ENCODE data around the gene DNAJB4. TPM values are rescaled to one million over a fixed set of nuclear protein-coding genes. Genes with fewer than 3 reads are reported as not detected.
"Not testable (repeated sequence)": the region's sequence is repeated elsewhere in the genome, so short reads cannot be mapped to it uniquely, and the experiment has no call there.

Gene DNAJB4
- total RNA-seq, 2 donors from 2014 or later, result 9.8 to 35.8 TPM

DNA sequence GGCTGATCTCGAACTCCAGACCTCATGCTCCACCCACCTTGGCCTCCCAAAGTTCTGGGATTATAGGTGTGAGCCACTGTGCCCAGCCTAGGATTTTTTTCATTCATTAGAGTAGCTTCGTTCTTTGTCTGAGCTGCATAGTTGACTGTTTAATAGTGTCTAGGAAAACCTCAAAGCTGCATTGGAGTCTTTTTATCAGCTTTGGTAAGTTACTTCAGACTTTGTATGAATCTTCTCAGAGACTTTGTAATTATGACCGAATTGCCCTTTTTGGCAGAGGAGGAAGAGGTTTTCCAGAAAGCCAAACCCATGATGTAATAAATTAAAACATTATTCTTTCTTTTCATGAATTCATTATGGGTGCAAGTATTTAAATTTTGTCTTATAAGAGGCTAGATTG is 5.1 kb downstream of the DNAJB4 start:
- DNase-seq (ENCODE audit: low spot score in 2 of 2) (no peak), ATAC-seq (no peak)
- Mint-ChIP-seq H3K36me3 (peaks cover 4 to 7% of the 10 kb centered on the region in 2 donors), H3K9me3 (no peaks in the 10 kb centered on the region), H3K27ac (no peak overlapping the region)

DNA sequence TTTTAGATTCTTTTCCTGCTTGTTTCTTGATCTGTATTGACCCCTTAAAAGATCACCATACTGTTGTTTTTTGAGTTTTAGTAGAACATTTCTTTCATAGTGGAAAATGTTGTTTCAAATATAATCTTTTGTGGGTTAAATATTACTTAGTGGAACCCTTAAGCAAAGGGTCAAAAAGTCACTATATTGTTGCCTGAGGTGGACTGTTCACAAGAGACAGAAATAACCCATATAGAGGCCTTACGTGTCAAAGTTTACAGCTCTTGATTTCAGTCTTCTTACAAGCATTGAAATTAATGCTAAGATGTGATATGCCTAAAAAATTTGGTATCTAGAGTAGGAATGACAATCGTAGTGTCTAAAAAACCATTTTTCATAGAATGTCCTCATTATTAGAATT is 6.3 kb downstream of the DNAJB4 start:
- H3K27ac Mint-ChIP-seq, result no peak overlapping the region
- DNase-seq (ENCODE audit: low spot score in 2 of 2) (no peak), ATAC-seq (no peak)
- peaks cover 0 to 7% of the 10 kb centered on the region in 2 donors for H3K36me3 Mint-ChIP-seq
- no peaks in the 10 kb centered on the region for H3K9me3 Mint-ChIP-seq

DNA sequence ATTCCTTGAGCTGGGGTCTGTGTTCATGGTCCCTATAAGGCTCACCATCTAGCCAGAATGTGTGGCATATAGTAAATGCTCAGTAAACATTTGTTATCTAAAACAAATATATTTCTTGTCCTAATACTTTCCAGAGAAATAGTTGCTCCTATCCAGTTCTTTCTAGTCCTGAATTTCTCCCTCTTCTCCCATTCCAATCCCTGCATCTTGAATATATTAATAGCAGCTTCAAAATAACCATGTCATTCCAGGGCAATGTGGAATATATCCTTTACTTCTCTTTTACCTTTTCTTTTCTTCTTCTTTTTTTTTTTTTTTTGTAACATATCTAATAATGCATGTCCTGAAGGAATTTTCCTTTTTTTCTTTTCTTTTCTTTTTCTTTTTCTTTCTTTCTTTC is 10.4 kb downstream of the DNAJB4 start:
- ATAC-seq, result no peak
- peaks cover 0 to 7% of the 10 kb centered on the region in 2 donors for H3K36me3 Mint-ChIP-seq
- H3K9me3 Mint-ChIP-seq, result no peaks in the 10 kb centered on the region
- no peak for DNase-seq (ENCODE audit: low spot score in 2 of 2)
- no peak overlapping the region for H3K27ac Mint-ChIP-seq

DNA sequence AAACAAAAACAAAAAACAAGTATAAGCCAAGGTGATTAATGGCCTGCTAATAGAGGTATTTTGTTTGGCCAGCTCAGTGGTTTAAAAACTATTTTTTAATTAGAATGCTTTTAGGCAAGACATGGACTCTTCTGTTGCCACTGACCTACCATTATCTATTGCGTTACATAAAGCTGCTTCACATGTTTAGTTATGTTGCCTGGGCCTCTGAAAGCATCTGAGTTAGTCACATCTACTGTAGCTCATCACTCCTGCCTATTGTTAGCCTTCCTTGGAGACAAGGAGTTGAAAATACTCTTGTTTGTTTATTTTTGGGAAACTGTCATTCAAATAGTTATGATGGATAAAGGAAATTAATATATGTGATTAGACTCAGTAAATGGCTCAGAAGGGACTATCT is 14.3 kb downstream of the DNAJB4 start:
- ATAC-seq, result no peak
- no peak overlapping the region for H3K27ac Mint-ChIP-seq
- DNase-seq (ENCODE audit: low spot score in 2 of 2), result no peak
- H3K9me3 Mint-ChIP-seq, result no peaks in the 10 kb centered on the region
- no peaks in the 10 kb centered on the region for H3K36me3 Mint-ChIP-seq

DNA sequence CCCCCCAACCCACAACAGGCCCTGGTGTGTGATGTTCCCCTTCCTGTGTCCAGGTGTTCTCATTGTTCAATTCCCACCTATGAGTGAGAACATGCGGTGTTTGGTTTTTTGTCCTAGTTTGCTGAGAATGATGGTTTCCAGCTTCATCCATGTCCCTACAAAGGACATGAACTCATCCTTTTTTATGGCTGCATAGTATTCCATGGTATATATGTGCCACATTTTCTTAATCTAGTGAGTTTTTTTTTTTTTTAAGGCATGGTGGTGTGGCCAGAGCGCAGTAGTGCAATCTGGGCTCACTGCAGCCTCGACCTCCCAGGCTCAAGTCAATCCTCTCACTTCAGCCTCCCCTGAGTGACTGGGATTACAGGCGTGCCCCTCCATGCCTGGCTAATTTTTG is 16.4 kb downstream of the DNAJB4 start:
- H3K36me3 Mint-ChIP-seq; DNase-seq (ENCODE audit: low spot score in 2 of 2); H3K27ac Mint-ChIP-seq; ATAC-seq; H3K9me3 Mint-ChIP-seq: not testable (repeated sequence)

DNA sequence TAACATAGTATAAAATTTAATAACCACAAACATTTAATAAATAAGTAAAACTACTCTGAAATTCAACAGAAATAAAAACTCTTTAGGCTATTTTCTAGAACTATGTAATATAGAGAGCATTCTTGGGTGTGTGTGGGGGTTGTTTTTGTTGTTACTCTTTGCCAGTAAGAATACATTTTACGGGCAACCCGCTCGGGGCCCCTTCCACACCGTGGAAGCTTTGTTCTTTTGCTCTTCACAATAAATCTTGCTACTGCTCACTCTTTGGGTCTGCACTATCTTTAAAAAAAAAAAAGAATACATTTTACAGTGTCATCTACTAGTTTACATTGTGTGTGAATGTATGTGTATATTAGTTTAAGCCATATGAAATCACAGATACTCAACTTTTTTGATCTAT is 25.1 kb downstream of the DNAJB4 start:
- H3K36me3 Mint-ChIP-seq, result no peaks in the 10 kb centered on the region
- DNase-seq (ENCODE audit: low spot score in 2 of 2), result no peak
- no peaks in the 10 kb centered on the region for H3K9me3 Mint-ChIP-seq
- ATAC-seq, result no peak
- H3K27ac Mint-ChIP-seq, result no peak overlapping the region

DNA sequence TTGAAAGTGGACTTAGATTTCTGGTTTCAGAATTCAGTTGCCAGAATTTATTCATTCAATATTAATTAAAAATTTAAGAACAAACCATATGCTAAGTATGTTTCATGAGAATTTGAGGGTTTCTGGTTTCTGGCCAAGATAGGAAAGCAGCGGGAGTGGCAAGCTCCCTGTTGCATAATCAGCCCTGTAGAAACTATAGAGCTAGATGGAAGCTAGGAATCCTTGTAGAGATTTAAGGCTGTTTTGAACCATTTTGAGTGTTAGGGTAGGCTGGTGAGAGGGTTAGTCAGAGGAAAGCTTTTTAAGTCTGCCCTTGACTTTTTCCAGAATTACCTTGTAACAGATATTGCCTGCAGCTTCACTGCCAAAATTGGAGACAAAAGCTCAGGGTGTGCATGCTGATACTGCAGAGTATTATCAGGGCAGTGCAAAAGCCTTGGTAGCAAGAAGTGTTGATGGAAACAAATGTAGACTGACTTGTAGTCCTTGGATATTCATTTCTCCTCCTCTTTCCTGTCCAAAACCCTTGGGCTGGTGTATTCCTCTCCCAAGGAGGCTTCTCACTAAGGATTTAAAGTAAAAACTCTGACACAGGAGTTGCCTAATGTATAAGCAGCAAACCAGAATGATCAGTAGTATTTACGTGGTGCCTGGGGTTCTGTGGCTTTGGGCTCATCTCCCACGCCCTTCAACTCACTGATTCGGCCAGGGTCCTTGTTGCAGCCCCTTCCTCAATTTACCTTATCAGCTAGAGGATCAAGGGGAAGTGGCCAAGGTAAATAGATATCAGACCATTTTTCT is 28.5 kb downstream of the DNAJB4 start:
- no peaks in the 10 kb centered on the region for H3K36me3 Mint-ChIP-seq
- DNase-seq (ENCODE audit: low spot score in 2 of 2), result no peak
- H3K9me3 Mint-ChIP-seq, result no peaks in the 10 kb centered on the region
- no peak for ATAC-seq
- H3K27ac Mint-ChIP-seq, result no peak overlapping the region

DNA sequence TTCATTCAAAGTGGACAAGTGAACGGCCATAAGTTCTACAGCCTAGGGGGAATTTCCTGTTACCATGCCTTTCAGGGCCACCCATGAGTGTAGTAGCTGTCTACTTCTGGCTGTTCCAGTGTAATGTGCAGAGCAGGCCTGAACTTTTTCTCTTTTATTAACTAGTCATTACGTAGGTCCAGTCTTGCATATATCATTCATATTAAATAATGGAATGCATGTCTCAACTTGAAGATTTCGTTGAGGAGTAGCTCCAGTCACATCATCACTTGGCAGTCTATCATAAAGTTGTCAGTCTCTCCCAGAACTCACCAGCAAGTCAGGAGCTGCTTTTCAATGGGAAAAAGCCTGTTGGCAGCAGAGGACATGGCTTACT is 29.0 kb downstream of the DNAJB4 start:
- no peak for ATAC-seq
- no peaks in the 10 kb centered on the region for H3K9me3 Mint-ChIP-seq
- H3K27ac Mint-ChIP-seq, result no peak overlapping the region
- no peaks in the 10 kb centered on the region for H3K36me3 Mint-ChIP-seq
- no peak for DNase-seq (ENCODE audit: low spot score in 2 of 2)

DNA sequence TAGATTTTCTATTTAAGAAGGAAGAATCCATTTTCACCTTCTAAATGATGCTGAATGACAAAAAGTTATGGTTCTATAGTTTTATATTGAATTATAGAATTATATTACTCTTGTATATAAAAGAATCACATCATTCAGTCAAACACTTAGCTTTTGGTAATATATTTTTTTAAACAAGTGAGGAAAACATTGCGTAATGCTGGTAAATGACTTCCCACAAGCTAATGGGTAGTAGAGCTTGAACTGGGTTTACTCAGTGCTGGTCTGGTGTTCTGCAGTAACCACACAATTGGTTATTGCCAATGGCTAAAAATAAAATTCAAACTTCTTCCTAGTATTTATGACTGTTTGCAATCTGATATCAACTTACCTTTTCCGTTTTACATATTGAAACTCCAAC is 30.4 kb downstream of the DNAJB4 start:
- DNase-seq (ENCODE audit: low spot score in 2 of 2) (no peak), ATAC-seq (no peak)
- H3K36me3 Mint-ChIP-seq, result no peaks in the 10 kb centered on the region
- H3K9me3 Mint-ChIP-seq, result no peaks in the 10 kb centered on the region
- no peak overlapping the region for H3K27ac Mint-ChIP-seq

DNA sequence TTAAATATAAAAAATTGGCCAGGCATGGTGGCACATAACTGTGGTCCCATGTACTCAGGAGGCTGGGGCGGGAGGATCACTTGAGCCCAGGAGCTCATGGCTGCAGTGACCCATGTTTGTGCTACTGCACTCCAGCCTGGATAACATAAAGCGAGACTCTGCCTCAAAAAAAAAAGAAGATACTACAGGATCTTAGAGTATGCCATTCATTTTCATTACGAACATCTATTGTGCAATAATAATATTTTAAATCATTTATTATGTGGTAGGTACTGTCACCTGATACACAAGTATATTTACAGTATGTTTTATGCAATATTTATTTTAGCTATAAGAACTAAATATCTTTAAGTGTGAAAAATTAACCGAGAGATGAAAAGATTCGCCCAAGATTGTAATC is 31.7 kb downstream of the DNAJB4 start:
- H3K9me3 Mint-ChIP-seq, result no peaks in the 10 kb centered on the region
- H3K27ac Mint-ChIP-seq, result no peak overlapping the region
- no peak for ATAC-seq
- DNase-seq (ENCODE audit: low spot score in 2 of 2), result no peak
- peaks cover 0 to 4% of the 10 kb centered on the region in 2 donors for H3K36me3 Mint-ChIP-seq

DNA sequence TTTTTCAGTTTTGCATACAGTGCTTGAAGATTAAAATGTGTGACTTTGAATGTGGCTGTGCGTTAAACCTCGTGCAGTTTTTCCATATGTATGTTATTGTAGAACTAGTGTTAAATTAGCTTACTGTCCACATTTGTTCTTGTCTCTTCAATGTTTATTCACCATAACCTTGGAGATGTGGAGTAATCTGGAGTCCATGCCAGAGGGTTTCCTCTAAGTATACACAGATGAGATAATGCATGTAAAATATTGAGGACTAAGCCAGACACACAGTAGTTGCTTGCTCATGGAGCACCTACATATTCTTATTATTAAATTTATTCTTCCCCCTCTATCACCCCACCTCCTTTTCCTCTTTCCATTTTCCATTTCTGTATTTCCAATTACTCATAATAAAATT is 33.3 kb downstream of the DNAJB4 start:
- H3K27ac Mint-ChIP-seq, result no peak overlapping the region
- peaks cover 0 to 4% of the 10 kb centered on the region in 2 donors for H3K36me3 Mint-ChIP-seq
- DNase-seq (ENCODE audit: low spot score in 2 of 2) (no peak), ATAC-seq (no peak)
- H3K9me3 Mint-ChIP-seq, result no peaks in the 10 kb centered on the region

DNA sequence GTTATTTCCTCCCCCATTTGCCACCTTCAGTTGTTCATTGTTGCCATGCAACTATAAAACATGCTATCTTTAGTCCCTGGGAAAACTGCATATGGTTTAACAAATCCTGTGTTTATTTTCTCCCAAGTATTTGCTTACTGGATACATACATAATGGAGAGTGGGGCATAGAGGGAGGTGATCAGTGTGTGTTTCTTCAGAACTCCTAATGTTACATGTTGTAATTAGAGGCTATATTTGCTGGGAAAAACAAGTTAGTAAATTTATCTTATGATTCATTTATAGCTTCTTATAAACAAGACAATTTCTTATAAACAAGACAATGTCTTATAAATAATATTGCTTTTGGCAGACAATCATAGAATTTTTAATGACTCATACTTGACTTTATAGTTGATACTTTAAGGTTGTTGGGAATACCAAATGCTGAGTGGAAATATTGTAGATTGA is 33.8 kb downstream of the DNAJB4 start:
- no peak for ATAC-seq
- H3K36me3 Mint-ChIP-seq, result peaks cover 0 to 4% of the 10 kb centered on the region in 2 donors

DNA sequence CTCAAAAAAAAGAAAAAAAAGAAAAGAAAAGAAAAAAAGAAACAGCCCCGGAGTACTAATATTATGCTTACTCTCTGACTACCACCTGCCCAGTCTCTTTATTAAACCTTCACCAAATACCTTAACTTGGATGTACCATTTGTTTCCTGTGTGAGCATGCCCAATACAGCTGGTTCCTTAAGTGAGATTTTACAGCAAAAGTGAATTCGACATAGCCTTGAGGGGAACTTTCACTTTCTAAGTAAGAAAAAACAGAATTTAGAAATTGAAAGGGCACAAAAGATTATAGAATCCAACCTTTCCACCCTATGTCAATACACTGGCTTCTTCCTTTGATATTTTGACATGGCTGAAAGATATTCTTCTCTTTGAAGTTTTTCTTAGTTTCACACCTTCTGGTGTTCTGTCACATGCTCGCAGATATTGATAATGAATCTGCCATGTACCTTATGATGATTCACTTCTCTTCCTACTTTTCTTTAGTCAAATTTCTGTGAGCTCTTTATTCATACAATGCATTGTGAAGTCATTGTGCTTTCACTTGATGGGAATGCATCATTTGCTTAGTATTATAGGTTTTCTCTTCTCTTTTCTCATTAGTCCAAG is 35.8 kb downstream of the DNAJB4 start:
- ATAC-seq (peak; percentile 88 to 93), DNase-seq (ENCODE audit: low spot score in 2 of 2) (no peak)
- Mint-ChIP-seq H3K9me3 (no peaks in the 10 kb centered on the region), H3K27ac (peak overlapping the region; percentile 11 to 83), H3K36me3 (peaks cover 0 to 10% of the 10 kb centered on the region in 2 donors)

More for the DNA sequence above, 33.8 kb downstream of the DNAJB4 start:
- no peak overlapping the region for H3K27ac Mint-ChIP-seq
- H3K9me3 Mint-ChIP-seq, result no peaks in the 10 kb centered on the region
- no peak for DNase-seq (ENCODE audit: low spot score in 2 of 2)

DNA sequence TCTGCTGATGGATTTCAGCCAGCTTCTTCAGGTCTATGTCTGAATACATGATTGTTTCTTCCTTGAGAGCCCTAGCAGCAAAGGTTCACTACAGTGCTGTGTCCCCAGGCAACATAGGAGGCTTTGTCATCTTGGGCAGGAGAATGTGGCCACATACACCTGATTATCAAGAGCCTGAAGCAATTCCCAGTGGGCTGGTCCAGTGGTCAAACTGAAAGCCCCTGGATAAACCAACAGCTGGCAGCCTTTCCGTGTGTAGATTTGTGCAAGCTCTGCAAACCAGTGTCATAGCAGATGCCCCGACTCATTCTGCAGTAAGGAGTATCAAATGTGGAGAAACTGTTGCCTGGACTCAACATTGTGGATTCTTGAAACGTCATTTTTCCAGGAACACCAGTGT is 38.7 kb downstream of the DNAJB4 start:
- Mint-ChIP-seq H3K9me3 (no peaks in the 10 kb centered on the region), H3K36me3 (peaks cover 10 to 11% of the 10 kb centered on the region in 2 donors), H3K27ac (no peak overlapping the region)
- DNase-seq (ENCODE audit: low spot score in 2 of 2) (no peak), ATAC-seq (no peak)

DNA sequence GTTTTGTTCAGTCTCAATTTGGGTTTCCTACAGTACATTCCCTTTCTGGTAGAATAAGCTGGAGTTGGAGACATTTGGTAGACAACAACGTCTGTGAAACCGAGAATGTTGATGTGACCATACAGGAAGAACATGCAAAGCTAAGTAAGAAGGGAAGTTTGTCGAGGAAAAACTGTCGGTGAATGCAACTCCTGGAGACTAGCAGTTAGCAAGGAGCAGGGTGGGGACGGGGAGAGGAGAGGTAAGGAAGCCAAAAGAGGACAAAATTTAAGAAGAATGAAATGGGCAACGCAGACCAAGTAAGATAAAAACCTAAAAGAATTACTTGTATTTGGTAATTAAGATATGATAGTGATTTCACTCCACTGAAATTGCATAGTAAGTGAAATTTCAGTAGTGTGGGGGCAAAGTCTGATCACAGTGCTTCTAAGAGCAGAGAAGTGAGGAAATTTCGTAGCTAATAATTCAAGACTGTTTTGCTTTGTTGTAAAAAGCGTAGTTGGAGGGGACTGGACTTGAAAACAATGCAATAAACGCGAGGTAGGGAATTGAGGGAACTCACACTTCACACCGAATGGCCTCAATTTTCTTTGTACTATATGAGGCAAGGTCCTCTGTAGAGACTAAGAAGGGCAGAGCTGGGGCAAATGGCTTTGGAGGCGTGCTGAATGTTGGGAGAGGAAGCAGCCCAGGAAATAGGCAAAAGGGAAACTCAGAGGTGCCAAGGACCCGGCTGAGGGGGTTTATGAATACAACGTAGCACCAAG is 40.2 kb downstream of the DNAJB4 start:
- no peak overlapping the region for H3K27ac Mint-ChIP-seq
- peaks cover 10 to 11% of the 10 kb centered on the region in 2 donors for H3K36me3 Mint-ChIP-seq
- DNase-seq (ENCODE audit: low spot score in 2 of 2) (no peak), ATAC-seq (no peak)
- no peaks in the 10 kb centered on the region for H3K9me3 Mint-ChIP-seq

DNA sequence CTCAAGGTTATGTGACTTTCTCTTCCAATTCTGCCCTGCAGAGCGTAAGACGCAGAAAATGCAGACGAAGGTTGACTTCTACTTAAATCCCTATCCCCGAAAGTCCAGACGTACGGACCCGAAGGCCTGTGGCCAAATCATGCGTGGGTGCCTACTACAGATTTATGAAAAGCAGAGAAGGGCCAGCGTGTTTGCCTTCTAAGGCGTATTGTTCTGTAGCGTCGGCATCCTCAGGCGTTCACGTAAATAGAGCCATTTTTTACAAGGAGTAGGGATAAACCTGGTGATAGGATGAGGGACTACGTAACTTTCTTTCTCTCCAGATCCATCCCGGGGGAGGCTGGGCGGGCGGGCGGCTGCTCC is 40.8 kb downstream of the DNAJB4 start:
- ATAC-seq (no peak), DNase-seq (ENCODE audit: low spot score in 2 of 2) (no peak)
- no peaks in the 10 kb centered on the region for H3K9me3 Mint-ChIP-seq
- H3K36me3 Mint-ChIP-seq, result peaks cover 7 to 11% of the 10 kb centered on the region in 2 donors
- H3K27ac Mint-ChIP-seq, result no peak overlapping the region

All from activated naive CD4-positive, alpha-beta T cell treated with anti-CD3 and anti-CD28 coated beads, Interleukin-2, amount 50 U/mL, for 72 hours (primary cell).